Measurements from ENCODE around the gene OCLN. TPM values are rescaled to one million over a fixed set of nuclear protein-coding genes. Genes with fewer than 3 reads are reported as not detected.
"Not testable (repeated sequence)": the region's sequence is repeated elsewhere in the genome, so short reads cannot be mapped to it uniquely, and the experiment has no call there.

Gene OCLN
- total RNA-seq, 1 donor: 0.43 TPM

- no peak for TF ChIP-seq CTCF (IDR thresholded peaks at IDR 0.05; ENCODE audit: insufficient read depth, low read depth, low read length)
- no peak overlapping the region for H3K4me3 ChIP-seq (ENCODE audit: low read depth, low read length)
- no peak for DNase-seq (ENCODE audit: low read depth)
These were observed 37.9 kb upstream of the OCLN start for GRCh38 chr5:69454460-69455249.

GRCh38 chr5:69455428-69455988 is 37.1 kb upstream of the OCLN start:
- DNase-seq (ENCODE audit: low read depth); H3K4me3 ChIP-seq (ENCODE audit: low read depth, low read length): not testable (repeated sequence)

- no peak overlapping the region for H3K4me3 ChIP-seq (ENCODE audit: low read depth, low read length)
- no peak for TF ChIP-seq CTCF (IDR thresholded peaks at IDR 0.05; ENCODE audit: insufficient read depth, low read depth, low read length)
- DNase-seq (ENCODE audit: low read depth): no peak
These were observed 30.4 kb upstream of the OCLN start for GRCh38 chr5:69462170-69462569.

- not testable (repeated sequence) for DNase-seq (ENCODE audit: low read depth); H3K4me3 ChIP-seq (ENCODE audit: low read depth, low read length)
These were observed 26.2 kb upstream of the OCLN start for GRCh38 chr5:69466375-69466774.

GRCh38 chr5:69467442-69468225 is 25.0 kb upstream of the OCLN start:
- DNase-seq (ENCODE audit: low read depth): no peak
- no peak overlapping the region for H3K4me3 ChIP-seq (ENCODE audit: low read depth, low read length)
- no peak for TF ChIP-seq CTCF (IDR thresholded peaks at IDR 0.05; ENCODE audit: insufficient read depth, low read depth, low read length)

- TF ChIP-seq CTCF (IDR thresholded peaks at IDR 0.05; ENCODE audit: insufficient read depth, low read depth, low read length): no peak
- H3K4me3 ChIP-seq (ENCODE audit: low read depth, low read length): no peak overlapping the region
- no peak for DNase-seq (ENCODE audit: low read depth)
These were observed 24.0 kb upstream of the OCLN start for GRCh38 chr5:69468631-69469030.

- not testable (repeated sequence) for DNase-seq (ENCODE audit: low read depth); H3K4me3 ChIP-seq (ENCODE audit: low read depth, low read length)
These were observed 21.1 kb upstream of the OCLN start for GRCh38 chr5:69471516-69471915.

DNA sequence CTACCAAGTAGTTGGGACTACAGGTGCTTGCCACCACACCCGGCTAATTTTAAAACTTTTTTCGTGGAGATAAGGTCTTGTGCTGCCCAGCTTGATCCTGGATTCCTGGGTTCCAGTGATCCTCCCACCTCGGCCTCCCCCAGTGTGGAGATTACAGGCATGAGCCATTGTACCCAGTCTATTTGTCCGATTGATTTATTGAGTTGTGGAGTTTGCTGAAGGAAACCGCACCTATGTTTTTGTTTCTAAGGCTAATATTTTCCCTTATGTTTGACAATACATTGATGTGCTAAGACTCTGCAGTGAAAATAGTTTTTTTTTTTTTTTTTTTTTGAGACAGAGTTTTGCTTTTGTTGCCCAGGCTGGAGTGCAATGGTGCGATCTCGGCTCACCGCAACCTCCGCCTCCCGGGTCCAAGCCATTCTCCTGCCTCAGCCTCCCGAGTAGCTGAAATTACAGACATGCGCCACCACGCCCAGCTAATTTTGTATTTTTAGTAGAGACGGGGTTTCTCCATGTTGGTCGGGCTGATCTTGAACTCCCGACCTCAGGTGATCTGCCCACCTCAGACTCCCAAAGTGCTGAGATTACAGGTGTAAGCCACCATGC is 20.0 kb upstream of the OCLN start:
- H3K4me3 ChIP-seq (ENCODE audit: low read depth, low read length); DNase-seq (ENCODE audit: low read depth): not testable (repeated sequence)
